Islet of Langerhans (tissue), 1 donor: ENCODE data around the gene ABI3.
"Not testable (repeated sequence)": the region's sequence is repeated elsewhere in the genome, so short reads cannot be mapped to it uniquely, and the experiment has no call there.

Source experiments
- FAIRE-seq: peaks from one replicate; lab custom pipeline; 2011; peaks lifted over from hg19 to GRCh38; lab: Jason Lieb, UNC

The ABI3 gene

GRCh38 chr17:49252148-49252695, 41.7 kb downstream of the ABI3 start:
- FAIRE-seq = no peak

DNA sequence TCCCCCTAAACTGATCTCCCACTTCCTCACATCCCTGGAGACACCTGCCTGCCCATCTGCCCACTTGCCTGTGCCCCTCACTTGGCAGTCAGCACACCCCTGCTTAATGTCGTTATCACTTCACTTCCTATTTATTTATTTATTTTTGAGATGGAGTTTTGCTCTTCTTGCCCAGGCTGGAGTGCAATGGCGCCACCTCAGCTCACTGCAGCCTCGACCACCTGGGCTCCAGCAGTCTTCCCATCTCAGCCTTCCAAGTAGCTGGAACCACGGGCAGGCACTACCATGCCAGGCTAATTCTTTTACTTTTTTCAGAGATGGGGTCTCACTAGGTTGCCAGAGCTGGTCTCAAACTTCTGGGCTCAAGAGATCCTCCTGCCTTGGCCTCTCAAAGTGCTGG, 43.6 kb downstream of the ABI3 start:
- FAIRE-seq = no peak

- no peak for FAIRE-seq
Observed at GRCh38 chr17:49255125-49255524, 44.6 kb downstream of the ABI3 start.

- no peak for FAIRE-seq
Observed at GRCh38 chr17:49258394-49258793, 47.9 kb downstream of the ABI3 start.

DNA sequence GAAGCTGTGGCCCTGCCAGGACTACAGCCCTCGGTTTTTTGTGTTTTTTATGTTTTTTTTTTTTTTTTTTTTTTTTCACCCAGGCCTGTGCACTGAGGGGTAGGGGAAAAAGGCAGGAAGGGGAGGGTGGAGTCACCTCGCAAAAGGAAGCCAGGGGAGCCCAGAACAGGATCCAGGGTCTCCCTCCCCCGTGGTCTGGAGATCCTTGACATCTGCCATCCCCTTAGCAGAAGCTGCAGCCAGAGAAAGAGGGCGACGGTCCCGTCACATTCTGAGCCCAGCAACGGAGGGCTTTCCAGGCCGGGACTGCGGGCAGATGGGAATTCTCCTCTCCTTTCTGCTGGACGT, 49.1 kb downstream of the ABI3 start:
- no peak for FAIRE-seq

DNA sequence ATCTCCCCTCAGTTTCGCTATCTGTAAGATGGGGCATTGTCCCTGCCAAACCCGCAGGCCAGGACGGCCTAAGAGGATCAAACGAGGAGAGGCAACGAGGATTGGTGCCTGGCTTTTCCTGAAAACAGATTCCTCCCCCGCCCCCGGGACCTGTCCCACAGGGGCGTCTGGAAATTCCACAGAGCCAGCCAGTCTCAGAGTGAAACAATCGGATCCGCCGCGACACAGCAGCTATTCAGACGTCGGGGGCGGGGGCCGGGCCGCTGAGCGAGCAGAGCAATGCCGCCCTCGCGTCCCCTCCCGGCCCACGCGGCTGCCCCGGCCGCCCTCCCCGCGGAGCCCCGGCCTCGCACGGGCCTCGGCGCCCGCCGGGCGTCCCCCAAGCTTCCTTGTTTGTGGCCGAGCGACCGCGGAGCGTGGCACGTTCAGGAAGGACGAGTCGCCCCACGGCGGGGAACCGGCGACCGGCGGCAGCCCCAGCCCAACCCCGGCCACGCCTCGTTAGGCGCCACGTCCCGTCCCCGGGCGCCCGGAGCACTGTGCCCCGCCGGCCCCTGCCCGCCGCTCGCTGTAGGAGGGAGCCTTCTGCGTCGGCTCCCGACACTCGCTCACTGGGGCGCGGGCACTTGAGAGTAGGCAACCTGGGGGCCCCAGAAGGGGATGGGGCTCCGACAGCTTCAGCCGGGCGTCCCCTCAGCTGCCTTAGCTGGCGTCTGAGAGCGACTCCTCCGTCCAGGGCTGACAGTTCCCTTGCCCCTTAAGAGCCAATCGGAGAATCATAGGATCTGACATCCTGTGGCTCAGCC, 49.7 kb downstream of the ABI3 start:
- FAIRE-seq = no peak

DNA sequence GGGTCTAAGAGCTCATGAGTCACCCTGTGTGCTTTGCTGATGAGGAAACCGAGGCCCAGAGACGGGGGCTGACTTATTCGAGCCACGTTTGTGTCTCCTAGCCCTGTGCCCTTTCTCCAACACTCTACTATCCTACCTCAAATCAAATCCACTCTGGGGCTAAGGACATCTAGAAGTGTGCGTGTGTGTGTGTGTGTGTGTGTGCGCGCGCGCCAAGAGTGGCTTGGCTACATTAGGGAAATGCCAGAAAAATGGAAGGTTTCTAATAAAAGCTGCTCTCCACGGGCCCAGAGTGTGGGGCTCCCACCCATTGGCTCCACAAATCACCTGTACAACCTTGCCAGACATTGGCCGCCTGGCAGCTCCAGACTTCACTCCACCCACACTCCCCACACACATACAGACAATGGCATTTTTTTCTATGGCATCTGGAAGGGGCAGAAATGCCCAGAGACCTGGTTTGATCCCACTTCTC, 50.3 kb downstream of the ABI3 start:
- FAIRE-seq = no peak

DNA sequence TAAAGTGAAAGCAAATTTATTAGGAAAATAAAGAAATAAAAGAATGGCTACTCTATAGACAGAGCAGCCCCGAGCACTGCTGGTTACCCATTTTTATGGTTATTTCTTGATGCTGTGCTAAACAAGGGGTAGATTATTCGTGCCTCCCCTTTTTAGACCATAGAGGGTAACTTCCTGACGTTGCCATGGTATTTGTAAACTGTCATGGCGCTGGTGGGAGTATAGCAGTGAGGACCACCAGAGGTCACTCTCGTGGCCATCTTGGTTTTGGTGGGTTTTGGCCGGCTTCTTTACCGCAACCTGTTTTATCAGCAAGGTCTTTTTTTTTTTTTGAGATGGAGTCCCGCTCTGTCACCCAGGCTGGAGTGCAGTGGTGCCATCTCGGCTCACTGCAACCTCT, 51.0 kb downstream of the ABI3 start:
- not testable (repeated sequence) for FAIRE-seq

- no peak for FAIRE-seq
Observed at GRCh38 chr17:49266233-49266632, 55.7 kb downstream of the ABI3 start.

DNA sequence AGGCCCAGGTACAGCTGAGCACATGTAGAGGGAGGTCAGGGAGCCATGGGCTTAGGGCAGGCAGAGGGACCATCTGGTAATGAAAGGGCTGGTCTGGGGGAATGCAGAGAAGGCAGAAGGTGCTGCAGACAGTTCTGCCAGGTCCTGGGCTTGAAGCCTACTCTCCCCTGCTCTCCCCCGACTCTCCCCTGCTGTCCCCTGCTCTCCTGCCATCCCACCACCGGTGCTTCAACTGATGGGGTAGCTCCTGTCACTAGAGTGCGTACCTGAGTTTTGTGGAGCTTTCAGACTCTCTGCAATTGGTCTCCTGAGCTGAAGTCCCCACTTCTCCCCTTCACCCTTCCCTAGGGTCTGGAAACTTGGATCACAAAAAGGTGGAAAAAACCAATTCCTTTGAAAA, 57.4 kb downstream of the ABI3 start:
- no peak for FAIRE-seq

DNA sequence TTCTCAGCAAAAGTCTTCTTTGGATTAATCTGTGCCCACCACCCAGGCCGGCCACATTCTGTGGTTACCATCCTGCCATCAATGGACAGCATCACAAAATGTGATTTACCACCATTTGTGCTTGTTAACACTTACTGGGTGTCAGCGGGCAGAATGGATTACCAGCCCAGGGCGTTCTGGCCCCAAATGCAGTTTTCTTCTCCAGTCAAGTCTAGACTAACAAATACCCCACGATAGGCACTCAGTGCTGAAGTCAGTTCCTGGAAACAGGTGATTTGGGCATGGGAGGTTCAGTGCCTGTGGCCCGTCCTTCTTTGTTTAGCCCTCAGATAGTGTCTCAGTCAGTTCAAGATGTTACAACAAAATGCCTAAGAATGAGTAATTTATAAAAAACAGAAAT, 58.8 kb downstream of the ABI3 start:
- FAIRE-seq = no peak
